GM23248 (cell line): ENCODE results near the gene PCLO.

Experiments used
- EZH2 ChIP-seq: fragments of 200-600 bp; sonication (generic); IDR thresholded peaks from 2 replicates; pipeline ENCODE4 v1.6.1; 2018; ENCODE audit warnings: antibody characterized with exemption, mild to moderate bottlenecking; ENCODE audit not compliant: insufficient read depth, poor library complexity, severe bottlenecking
- EZH2phosphoT487 ChIP-seq: fragments of 200-600 bp; sonication (generic); IDR thresholded peaks from 2 replicates; pipeline ENCODE4 v1.6.1; 2018; ENCODE audit warnings: antibody characterized with exemption, moderate library complexity, mild to moderate bottlenecking, low read depth; ENCODE audit not compliant: insufficient read depth

GRCh38 chr7:83005410-83005809, 157.3 kb downstream of the PCLO start:
- no peak for TF ChIP-seq EZH2
- no peak for TF ChIP-seq EZH2phosphoT487
